GM18519 (cell line): ENCODE results near the gene CKS1B.

Source experiments
- ATAC-seq: cut with Tn5 transposase; IDR thresholded peaks from one replicate; pipeline ENCODE4 v1.9.1; 2021; ENCODE audit warnings: mild to moderate bottlenecking, moderate library complexity; ENCODE audit not compliant: unreplicated experiment, low FRiP score

Gene CKS1B

DNA sequence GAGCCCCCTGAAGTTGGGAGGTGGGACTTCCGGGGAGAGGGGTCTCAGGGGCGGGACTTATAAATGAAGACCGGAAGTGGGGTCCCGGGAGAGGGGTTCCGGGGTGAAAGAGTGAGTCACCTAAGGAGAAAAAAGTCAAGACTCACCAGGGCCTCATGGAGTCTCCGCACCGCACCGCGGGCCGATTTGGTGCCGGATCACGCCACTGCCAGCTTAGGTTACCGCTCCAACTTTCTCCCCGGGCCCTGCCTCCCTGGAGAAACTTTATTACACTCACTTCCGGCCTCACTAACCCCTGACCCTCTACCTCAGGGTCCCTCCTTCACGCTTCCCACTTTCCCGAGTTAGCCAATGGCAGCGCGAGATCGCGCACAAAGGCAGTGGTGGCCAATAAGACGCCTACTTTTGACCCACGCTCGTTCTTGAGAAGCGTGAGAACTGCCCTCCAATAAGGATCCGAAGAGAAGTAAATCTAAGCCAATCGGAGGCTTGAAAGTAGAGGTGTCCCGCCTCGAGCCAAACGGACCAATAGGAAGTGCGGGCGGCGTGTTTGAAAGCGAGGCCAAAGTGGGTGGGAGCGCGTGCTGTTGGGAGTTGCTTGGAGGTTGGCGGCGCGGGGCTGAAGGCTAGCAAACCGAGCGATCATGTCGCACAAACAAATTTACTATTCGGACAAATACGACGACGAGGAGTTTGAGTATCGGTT lies at the start of gene CKS1B:
TSS of gene CKS1B (plus strand) at position 580 of the 706 bp plus-strand sequence. CDS start at position 645, 65 bp downstream.
- peak; percentile 75 for ATAC-seq

- no peak for ATAC-seq
These were observed 48.9 kb upstream of the CKS1B start for GRCh38 chr1:154925335-154926170.

GRCh38 chr1:154926201-154926600 lies 48.3 kb upstream of the CKS1B start:
- ATAC-seq, result no peak

DNA sequence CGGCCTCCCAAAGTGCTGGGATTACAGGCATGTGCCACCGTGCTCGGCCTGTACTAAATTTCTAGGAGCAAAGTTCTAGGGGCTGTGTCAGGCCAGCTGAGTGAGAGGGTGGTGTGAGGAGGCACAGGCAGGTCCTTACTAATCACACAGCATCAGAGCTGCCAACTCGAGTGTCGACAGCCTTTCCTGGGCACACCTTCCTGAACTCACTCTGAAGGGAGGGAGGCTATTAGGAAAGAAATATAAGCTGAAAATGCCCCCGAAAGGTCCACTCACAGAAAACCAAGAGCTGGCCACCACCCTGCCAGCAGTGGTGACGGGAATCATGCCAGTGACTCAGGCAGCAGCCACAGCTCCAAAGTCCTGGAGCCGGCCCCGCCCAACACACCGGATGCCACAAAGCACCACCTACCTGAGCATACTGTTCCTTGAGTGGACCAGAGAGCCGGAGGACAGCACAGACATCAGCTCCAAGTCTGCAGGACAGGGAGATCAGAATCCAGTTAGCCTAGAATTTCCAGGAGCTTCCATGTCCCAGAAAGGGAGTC lies 42.5 kb upstream of the CKS1B start:
- ATAC-seq, result no peak

DNA sequence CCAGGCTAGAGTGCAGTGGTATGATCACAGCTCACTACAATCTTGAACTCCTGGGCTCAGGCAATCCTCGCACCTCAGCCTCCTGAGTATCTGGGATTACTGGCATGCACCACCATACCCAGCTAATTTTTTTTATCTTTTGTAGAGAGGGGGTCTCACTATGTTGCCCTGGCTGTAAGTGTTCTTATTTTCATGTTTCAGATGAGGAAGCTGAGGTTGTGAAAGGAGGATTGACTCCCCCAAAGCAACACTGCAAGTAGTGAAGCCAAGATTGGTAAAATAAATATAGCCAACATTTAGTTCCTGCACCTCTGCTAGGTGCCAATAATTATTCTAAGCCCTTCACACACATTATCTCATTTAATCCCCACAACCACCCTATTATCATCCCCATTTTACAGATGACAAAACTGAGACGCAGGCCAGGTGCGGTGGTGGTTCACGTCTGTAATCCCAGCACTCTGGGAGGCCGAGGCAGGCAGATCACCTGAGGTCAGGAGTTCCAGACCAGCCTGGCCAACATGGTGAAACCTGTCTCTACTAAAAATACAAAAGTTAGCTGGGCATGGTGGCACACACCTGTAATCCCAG lies 40.0 kb upstream of the CKS1B start:
- ATAC-seq, result no peak

- ATAC-seq, result no peak
These were observed 38.5 kb upstream of the CKS1B start for GRCh38 chr1:154935749-154936554.

DNA sequence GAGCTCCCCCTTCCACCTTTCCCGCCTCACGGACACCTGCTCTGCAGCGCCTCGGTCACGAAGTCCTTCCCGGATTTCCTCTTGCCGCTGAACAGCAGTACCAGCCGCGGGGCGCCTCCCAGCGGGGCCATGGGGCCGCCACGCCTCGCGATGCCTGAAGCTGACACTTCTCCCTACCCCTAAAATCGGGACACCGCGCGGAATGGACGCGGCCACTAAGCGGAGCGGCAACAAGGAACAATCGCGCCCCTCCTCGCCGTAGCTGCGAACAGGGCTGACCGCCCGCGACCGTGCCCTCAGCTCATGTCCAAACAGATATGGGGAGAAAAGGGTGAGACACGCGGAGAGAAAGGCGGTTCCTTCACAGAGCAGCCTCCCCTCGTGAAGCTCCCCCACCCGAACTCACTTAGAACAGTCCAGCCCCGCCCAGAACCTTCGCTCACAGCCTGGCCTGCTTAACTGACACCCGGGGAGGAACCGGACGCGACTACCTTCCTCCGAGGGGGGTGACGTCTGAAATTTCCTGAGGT lies 37.9 kb upstream of the CKS1B start, which contains the start of gene PMVK:
TSS of gene PMVK (minus strand) at position 165 of the 530 bp plus-strand sequence. CDS start at position 131, 34 bp downstream.
- ATAC-seq, result peak; percentile 47

DNA sequence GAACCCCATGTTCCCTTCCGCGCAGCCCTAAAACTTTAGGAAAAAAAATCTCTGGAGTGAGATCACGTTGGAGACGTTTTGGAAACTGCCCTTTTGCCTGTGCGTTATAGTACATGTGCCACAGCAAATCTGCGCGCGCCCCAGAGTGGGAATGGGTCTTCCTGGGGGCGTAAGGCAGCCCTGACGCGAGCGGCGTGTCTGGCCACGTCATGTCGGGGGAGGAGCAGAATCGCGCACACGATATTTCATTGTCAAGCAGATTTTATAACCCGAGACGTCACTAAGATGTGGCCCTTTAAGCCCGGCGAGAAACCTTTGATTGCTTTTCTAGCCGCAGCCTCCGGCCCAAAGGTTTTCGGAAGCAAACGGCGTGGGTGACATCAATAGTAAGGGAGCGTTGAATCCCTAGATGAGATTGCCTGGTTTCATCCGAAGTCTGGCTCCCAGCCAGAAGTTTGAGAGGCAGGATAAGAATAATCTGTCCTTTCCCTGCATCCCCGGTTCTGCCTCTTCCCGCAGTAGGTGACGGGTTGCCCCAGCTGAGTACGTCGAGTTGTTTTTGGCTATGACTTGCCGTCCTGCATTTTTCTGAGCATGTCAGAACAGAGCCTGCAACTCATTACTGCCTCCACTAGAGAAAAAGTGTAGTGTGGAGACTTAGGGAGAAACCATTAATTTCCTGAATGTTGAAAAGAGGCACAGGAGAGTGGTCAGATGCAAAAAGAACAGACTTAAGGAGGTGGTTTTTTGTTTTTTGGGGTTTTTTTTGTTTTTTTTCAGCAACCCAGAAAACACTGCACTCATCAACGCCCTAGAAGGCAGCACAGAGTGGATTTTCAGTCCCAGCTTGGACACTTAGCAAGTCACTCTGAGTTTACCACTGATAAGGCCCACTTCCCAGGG lies 37.1 kb upstream of the CKS1B start:
- peak; percentile 27 for ATAC-seq

DNA sequence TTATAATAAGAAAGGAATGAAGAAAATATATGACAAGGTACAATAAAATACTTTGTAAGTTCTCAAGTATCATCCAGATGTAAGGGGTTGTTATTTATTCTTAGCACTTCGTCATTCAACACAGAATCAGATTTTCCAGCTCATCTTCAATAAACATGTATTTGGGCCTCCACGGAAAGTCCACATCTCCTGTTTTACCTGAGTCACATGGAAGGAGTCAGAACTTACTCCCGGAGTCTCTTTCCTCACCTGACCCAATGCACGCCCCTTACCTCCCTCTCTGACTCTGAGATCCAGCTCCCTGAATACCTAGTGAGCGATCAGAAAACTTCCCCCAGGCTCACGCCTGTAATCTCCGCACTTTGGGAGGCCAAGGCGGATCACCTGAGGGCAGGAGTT lies 36.5 kb upstream of the CKS1B start:
- no peak for ATAC-seq

GRCh38 chr1:154938604-154939399 lies 35.7 kb upstream of the CKS1B start:
- ATAC-seq, result no peak

DNA sequence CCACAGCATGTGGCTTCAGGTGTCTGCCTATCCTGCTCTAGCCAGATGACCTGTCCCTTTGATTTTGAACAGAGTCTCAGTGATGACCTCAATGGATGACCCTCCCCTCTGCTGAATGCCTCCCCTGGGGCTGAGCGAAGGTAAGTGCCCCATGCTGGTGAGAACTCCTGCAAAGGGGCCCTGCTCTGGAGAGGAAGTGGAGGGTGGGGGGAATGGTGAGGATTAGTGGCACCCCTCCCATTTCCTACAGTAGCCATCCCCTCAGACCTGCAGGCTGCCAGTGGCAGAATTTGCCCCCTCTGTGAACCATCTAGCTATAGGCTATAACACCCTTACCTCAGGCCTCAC lies 34.3 kb upstream of the CKS1B start:
- no peak for ATAC-seq

GRCh38 chr1:154940651-154941194 lies 33.8 kb upstream of the CKS1B start:
- ATAC-seq, result no peak

- no peak for ATAC-seq
These were observed 33.0 kb upstream of the CKS1B start for GRCh38 chr1:154941333-154942013.

GRCh38 chr1:154943649-154944400 lies 30.7 kb upstream of the CKS1B start:
- no peak for ATAC-seq

- no peak for ATAC-seq
These were observed 29.9 kb upstream of the CKS1B start for GRCh38 chr1:154944401-154945159.
